T-helper 2 cell (primary cell): ENCODE results near the gene NUP155.
A peak's percentile ranks its signal among the peaks of the same experiment; 100 is the strongest.
"Not testable (repeated sequence)": the region's sequence is repeated elsewhere in the genome, so short reads cannot be mapped to it uniquely, and the experiment has no call there.

ENCODE experiments used
- DNase-seq, 5 experiments: peaks; one replicate each; pipeline versions ENCODE4 v3.0.0 to v3.0.0-alpha.2; 2012 to 2022
- total RNA-seq, 2 donors: gene quantifications; one replicate each; lab custom pipeline; 2026; lab: John Stamatoyannopoulos, UW

NUP155 gene
- total RNA-seq: 57.4 to 60.7 reads per million in 2 donors

DNA sequence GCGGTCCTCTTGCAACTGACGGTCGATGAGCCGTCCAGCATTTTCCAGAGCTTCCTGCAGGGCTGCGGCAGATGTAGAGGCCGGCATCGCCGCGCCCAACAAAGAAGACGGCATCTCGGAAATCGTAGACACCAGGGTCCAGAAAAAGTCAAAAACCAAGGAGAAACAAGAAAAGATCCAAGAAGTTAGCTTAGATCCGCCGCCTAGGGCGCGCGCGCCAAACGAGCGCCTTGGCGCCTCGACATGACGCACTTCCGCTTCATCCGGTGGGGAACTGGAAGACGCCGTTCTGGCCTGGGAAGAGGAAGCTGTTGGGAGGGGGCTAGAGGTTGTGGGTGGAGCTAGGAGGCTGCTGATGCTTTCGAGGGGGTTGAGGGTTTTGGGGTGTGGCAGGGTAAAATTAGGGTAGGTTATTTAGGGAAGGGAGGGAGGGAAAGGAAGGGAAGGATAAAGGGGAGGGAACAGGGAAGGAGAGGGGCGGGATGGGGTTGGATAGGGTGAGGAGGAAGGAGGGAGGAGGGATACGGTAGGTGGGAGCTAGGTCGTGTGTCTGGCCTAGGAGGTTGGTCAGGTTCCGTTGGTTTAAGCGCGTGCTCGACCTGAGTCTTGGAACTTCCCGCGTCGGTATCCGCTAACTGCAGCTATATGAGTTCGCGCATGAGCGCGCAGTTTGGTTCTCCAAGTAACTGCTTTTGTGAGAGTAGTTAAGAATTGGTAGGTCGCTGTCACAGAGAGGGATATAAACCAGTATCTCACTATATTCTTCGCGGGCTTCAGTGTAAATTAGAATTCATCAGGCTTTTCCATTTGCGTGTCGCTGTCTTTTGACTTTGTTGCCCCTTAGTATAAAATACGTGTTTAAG, at the start of gene NUP155:
NUP155 (minus strand) TSS at position 243 of the 863 bp plus-strand sequence; CDS start at position 114, 129 bp downstream.
- peak; percentile 60 to 97 (median 83) for DNase-seq

DNA sequence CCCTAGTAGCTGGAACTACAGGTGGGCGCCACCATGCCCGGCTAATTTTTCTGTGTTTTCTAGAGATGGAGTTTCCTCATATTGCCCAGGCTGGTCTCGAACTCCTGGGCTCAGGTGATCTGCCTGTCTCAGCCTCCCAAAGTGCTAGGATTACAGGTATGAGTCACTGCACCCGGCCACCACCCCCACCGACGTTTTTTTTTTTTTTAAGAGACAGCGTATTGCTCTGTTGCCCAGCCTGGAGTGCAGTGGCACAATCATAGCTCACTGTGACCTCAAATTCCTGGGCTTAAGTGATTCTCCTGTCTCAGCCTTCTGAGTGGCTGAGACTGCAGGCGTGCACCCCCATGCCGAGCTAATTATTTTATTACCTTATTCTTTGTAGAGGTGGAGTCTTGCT, 46.4 kb upstream of the NUP155 start:
- DNase-seq: no peak

DNA sequence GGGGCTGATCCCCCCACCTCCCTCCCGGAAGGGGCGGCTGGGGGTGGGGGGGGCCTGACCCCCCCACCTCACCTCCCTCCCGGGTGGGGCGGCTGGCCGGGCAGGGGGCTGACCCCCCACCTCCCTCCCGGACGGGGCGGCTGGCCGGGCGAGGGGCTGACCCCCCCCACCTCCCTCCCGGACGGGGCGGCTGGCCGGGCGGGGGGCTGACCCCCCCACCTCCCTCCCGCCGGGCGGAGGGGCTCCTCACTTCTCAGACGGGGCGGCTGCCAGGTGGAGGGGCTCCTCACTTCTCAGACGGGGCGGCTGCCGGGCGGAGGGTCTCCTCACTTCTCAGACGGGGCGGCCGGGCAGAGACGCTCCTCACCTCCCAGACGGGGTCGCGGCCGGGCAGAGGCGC, 44.5 kb upstream of the NUP155 start:
- not testable (repeated sequence) for DNase-seq

DNA sequence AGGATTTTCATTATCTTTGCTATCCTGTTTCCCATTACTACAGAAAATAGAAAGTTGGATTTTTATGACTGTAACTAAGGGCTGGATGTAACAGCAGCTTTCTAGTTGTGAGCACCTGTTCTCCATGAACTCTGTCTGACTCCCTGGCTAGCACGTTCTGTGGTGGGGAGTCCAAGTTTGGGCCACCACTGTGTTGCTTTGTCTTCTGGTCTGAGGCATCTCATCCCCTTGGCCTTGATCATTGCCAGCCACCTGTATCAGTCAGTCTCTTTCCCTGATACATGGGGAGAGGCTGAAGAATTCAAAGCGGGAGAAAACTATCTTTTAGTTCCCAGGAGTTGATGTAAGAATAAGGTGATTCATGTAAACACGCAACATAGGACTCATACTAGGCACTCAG, 41.6 kb upstream of the NUP155 start:
- no peak for DNase-seq

DNA sequence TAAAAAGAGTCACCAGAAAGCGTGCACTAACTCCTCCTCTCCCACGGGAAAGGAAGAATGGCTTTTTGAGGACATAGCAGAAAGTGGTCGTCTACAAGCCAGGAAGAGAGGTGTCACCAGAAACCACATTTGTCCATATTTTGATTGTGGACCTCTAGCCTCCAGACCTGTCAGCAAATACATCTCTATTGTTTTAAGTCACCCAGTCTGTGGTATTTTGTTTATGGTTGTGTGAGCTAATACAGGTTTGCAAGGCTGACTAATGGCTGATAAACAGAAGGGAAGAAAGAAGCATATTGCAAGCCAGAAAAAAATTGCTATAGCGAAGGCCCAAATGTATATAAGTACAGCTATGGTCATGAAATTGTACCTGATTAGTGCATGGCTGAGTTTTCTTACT, 29.6 kb upstream of the NUP155 start:
- DNase-seq: no peak

DNA sequence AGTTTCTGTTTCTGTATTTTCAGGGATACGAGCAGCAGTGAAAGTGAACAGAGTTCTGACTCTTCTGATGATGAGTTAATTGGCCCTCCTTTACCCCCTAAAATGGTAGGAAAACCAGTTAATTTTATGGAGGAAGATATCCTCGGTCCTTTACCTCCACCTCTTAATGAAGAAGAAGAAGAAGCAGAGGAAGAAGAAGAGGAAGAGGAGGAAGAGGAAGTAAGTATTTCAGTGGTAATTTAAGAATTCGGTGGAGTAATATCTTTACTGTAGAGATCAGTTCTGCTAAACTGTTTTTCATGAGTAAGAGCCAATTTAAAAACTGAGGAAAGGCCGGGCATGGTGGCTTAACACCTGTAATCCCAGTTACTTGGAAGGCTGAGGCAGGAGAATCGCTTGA, 25.4 kb upstream of the NUP155 start:
- DNase-seq: no peak

DNA sequence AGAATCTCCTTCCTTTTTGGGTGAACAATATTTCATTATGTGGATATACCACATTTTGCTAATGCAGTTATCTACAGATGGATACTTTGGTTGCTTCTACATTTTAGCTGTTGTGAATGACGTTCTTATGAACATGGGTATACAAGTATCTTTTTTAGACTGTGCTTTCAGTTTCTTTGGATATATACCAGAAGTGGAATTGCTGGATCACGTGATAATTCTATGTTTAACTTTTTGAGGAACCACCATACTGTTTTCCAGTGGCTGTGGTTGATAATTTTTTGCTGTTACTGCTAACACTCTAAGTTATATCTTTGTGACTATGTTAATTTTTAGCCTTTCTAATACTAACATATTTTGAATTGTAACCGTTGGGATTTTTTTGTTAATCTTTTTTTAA, 20.7 kb upstream of the NUP155 start:
- no peak for DNase-seq

DNA sequence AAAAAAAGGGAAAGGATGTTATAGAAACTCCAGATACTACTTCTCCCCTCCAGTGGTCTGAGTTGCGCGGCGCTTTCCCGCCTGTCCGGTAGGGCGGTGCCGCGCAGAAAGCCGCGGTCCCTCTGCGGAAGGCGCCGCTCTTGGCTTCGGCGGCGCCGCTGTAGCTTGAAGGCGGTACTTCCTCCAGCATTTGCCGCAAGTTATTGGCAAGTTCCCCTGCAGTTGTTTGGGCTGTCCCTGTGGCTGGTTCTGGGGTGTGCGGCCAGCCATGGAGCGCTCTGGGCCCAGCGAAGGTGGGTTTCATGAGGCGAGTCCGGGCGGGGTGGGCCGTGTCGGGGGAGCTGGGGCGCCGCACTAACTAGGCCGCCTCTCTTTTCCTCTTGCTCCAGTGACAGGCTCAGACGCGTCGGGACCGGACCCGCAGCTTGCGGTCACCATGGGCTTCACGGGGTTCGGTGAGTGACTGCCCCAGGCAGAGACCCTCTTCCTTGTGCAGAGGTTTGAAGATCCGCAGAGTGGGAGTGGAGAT, 8.3 kb upstream of the NUP155 start, which contains the start of gene WDR70:
WDR70 (plus strand) TSS at position 219 of the 529 bp plus-strand sequence; CDS start at position 269, 50 bp downstream.
- DNase-seq: peak; percentile 49 to 92 (median 71)

DNA sequence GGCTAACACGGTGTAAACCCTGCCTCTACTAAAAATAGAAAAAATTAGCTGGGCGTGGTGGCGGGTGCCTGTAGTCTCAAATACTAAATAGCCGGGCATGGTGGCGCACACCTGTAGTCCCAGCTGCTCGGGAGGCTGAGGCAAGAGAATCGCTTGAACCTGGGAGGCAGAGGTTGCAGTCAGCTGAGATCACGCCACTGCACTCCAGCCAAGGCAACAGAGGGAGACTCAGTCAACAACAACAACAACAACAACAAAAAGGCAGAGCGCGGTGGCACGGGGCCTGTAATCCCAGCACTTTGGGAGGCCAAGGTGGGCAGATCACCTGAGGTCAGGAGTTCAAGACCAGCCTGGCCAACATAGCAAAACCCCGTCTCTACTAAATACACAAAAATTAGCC, 7.2 kb upstream of the NUP155 start:
- not testable (repeated sequence) for DNase-seq

DNA sequence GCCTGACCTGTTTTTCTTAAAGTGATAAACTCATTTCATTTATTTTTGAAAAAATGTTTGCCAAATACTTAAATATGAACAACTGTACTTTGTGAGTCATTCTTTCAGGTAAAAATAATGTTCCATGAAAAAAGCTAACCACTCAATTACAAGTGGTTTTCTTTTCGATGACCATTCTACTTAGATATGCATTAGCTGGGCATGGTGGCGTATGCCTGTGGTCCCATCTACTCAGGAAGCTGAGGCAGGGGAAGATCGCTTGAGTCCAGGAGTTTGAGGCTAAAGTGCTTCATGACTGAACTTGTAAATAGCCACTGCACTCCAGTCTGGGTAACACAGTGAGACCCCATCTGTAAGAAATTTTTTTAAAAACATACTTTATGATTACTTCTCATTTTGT, 4.2 kb upstream of the NUP155 start:
- DNase-seq: no peak

DNA sequence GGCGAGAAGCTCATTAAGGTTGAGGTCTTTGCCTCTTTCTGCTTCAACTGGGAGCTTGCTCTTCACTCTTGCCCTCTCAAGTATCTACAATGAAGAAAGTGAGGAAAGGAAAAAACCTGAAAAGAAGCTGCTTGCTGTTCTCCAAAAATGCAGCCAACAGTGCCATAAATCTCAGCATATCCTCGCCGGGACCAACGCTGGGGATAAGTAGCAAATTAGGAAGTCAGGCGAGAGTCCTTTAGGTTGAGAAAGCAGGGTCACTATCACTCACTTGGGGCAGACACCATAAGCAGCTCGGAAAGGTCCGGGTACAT, 399 bp downstream of the NUP155 start:
- no peak for DNase-seq

DNA sequence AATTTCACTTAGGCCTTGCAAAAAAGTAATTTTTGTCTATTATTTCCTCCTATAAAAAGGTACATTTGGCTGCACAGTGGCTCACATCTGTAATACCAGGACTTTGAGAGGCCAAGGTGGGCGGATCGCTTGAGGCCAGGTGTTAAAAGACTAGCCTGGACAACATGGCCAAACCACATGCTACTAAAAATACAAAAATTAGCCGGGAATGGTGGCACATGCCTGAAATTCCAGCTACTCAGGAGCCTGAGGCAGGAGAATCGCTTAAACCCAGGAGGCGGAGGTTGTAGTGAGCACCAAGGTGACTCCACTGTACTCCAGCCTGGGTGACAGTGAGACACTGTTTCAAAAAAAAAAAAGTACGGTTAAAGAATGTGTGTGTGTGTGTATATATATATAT, 15.7 kb downstream of the NUP155 start:
- DNase-seq: no peak

DNA sequence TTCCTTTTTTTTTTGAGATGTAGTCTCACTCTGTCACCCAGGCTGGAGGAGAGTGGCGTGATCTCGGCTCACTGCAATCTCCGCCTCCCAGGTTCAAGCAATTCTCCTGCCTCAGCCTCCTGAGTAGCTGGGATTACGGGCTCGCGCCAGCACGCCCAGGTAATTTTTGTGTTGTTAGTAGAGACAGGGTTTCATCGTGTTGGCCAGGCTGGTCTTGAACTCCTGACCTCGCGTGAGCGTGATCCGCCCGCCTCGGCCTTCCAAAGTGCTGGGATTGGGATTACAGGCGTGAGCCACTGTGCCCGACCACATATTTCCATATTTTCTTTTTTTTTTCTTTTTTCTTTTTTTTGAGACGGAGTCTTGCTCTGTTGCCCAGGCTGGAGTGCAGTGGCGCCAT, 28.2 kb downstream of the NUP155 start:
- DNase-seq: not testable (repeated sequence)

DNA sequence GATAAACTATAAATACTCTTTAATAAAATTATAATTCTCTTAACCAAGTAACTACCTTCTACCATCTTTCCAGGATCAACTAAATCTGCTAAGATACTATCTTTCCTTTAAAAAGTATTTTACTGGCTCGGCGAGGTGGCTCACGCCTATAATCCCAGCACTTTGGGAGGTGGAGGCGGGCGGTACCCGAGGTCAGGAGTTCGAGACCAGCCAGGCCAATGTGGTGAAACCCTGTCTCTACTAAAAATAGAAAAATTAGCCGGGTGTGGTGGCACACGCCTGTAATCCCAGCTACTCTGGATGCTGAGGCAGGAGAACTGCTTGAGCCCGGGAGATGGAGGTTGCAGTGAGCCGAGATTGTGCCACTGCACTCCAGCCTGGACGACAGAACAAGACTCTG, 36.2 kb downstream of the NUP155 start:
- DNase-seq: not testable (repeated sequence)

DNA sequence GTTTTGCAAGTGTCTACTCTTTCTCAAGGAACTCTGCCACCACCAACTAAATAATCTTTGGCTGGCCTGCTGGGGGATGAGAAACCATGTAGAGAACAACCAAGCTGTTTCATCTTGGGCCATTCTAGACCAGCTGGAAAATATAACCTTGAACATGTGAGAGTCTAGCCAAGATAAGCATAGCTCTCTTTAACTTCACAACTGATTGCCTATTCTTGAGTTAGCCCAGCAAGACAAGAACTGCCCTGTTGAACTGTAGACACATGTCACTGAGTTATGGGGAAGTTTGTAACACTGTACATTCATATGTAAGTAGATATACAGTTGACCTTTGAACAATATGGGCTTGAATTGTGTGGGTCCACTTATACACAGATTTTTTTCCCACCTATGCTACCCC, 44.4 kb downstream of the NUP155 start:
- DNase-seq: no peak

DNA sequence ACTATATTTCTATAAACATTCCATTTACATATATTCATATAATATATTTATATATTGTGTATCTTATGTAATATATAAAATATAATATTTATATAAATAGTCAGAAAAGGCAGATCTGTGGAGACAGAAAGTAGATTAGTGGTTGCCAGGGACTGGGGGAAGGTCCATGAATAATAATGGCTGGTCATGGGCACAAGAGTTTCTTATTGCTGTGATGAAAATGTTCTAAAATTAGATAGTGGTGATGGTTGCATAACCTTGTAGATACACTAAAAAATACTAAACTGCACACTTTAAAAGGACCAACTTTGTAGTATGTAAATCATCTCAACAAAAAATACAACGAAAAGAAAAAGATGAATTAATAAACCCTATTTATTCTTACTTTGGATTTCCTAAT, 47.3 kb downstream of the NUP155 start:
- DNase-seq: no peak

DNA sequence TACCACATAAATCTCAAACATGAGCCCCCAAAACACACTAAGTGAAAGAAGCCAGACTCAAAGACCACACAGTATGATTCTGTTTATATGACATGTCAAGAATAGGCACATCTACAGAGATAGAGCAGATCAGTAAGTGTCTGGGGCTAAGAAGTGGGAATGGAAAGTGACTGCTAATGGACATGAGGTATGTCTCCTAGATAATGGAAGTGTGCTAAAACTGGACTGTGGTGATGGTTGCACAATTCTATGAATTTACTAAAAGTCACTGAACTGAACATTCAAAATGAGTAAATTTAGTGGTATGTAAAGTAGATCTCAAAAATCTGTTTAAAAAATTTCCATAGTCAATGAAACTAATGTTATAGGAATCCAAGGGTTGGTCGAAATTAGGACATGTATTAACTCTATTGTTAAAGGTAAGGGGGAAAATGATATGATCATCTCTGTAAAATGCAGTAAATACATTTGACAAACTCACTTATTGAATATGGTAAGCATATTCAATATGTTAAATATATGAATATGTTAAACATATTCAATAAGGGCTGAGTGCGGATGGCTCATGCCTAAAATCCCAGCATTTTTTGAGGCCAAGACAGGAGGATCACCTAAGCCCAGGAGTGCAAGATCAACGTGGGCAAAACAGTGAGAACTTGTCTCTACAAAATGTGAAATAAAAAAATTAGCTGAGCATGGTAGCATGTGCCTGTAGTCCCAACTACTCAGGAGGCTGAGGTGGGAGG, 51.7 kb downstream of the NUP155 start:
- no peak for DNase-seq

DNA sequence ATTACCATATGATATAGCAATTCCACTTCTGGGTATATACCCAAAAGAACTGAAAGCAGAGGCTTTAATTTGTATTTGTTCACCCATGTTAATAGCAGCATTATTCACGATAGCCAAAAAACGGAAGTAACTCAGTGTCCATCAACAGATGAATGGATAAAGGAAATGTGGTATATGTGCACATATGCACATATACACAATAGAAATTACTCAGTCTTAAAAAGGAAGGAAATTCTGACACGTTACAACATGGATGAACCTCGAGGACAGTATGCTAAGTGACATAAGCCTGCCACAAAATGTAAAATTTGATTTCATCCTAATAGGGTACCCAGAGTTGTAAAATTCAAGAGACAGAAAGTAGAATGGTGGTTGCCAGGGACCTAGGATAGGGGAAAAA, 54.9 kb downstream of the NUP155 start:
- no peak for DNase-seq

DNA sequence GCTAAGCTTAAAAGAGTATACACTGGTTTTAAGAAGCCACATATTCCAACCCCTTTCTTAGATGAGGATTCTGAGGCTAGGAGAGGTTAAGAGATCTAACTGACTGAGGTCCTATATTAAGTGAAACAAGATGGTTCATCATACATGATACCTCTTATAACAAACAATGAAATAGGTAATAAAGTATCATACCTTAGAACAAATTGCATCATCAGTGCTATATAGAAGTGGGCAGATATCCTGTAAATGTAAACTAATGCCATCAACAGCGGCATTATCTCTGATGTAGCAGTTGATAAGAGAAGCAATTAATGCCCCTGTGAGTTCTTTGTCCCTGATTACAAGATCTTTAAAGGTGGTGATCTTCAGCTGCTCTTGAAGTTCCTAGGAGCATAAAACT, 60.5 kb downstream of the NUP155 start:
- no peak for DNase-seq

DNA sequence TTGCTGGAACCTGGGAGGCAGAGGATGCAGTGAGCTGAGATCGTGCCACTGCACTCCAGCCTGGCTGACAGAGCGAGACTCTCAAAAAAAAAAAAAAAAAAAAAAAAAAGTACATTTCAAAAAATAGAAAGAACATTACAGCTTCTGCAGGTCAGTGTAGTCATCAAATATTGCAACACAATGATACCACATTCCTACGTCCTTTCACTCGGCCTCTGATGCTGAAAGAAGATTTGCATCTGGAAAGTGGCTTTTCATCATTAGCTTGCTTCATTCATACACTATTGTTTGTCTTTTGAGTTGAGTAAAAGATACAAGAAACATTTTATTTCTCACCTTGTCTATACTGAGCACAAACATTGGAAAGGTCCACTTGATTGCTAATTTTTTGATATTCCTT, 62.1 kb downstream of the NUP155 start:
- no peak for DNase-seq

DNA sequence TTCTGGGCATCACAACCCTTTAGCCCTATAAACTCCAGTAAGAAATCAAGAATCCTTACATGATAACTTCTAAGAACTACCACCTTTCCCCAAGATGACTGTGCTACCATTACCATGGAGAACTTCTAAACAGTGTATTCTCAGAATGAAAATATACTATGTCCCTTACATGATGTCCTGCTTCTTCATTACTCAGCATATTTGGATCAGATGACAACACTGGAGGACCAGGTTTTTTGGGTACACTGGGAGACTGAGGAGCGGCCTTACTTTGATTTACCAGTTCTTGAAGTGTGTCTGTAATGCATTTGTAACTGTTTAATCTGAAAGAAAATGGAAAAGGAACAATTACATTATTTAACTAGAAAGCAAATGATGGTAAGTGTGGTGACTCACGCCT, 66.0 kb downstream of the NUP155 start:
- DNase-seq: no peak

DNA sequence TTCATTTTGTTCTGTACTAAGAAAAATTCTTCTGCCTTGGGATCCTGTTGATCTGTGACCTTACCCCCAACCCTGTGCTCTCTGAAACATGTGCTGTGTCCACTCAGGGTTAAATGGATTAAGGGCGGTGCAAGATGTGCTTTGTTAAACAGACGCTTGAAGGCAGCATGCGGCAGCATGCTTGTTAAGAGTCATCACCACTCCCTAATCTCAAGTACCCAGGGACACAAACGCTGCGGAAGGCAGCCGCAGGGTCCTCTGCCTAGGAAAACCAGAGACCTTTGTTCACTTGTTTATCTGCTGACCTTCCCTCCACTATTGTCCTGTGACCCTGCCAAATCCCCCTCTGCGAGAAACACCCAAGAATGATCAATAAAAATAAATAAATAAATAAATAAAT, 74.6 kb downstream of the NUP155 start:
- DNase-seq: not testable (repeated sequence)

DNA sequence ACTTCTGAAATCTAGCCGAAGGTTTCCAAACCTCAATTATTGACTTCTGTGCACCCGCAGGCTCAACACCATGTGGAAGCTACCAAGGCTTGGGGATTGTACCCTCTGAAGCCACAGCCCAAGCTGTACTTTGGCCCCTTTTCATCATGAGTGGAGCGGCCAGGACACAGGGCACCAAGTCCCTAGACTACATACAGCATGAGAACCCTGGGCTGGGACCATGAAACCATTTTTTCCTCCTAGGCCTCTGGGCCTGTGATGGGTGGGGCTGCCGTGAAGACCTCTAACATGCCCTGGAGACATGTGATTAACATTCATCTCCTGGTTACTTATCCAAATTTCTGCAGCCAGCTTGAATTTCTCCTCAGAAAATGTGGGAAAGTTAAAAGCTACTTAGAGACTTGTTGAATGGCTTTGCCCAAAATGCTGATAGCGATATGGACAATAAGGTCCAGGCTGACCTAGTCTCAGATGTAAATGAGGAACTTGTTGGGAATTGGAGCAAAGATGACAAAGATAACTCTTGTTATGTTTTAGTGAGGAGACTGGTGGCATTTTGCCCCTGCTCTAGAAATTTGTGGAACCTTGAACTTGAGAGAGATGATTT, 87.6 kb downstream of the NUP155 start:
- no peak for DNase-seq
